Hepatocyte (in vitro differentiated cells): Measurements from ENCODE around the gene SLC2A5. TPM values are rescaled to one million over a fixed set of nuclear protein-coding genes. Genes with fewer than 3 reads are reported as not detected.

Source experiments
- DNase-seq: peaks from one replicate; pipeline ENCODE4 v3.0.0-alpha.2; 2016; ENCODE audit warnings: low spot score
- H2AFZ ChIP-seq: fragments of 200-600 bp; sonication (generic); 2 replicates; pipeline ENCODE4 v1.6.0; 2016; ENCODE audit warnings: antibody characterized with exemption, mild to moderate bottlenecking
- H3K27ac ChIP-seq: fragments of 200-600 bp; sonication (generic); 2 replicates; pipeline ENCODE4 v1.5.1; 2016; ENCODE audit warnings: mild to moderate bottlenecking
- H3K27me3 ChIP-seq: fragments of 200-600 bp; sonication (generic); 2 replicates; pipeline ENCODE4 v1.6.1; 2016
- H3K36me3 ChIP-seq: fragments of 200-600 bp; sonication (generic); replicated peaks from 2 replicates; pipeline ENCODE4 v1.5.1; 2016; ENCODE audit warnings: low read depth; ENCODE audit not compliant: insufficient read depth
- H3K4me1 ChIP-seq: fragments of 200-600 bp; sonication (generic); 2 replicates; pipeline ENCODE4 v1.5.1; 2016; ENCODE audit warnings: mild to moderate bottlenecking, moderate library complexity; ENCODE audit not compliant: insufficient read depth
- H3K4me2 ChIP-seq: fragments of 200-600 bp; sonication (generic); 2 replicates; pipeline ENCODE4 v1.6.0; 2016
- H3K4me3 ChIP-seq: fragments of 200-600 bp; sonication (generic); 2 replicates; pipeline ENCODE4 v1.5.1; 2016; ENCODE audit warnings: mild to moderate bottlenecking
- H3K79me2 ChIP-seq: fragments of 200-600 bp; sonication (generic); 2 replicates; pipeline ENCODE4 v1.6.0; 2017; ENCODE audit warnings: mild to moderate bottlenecking
- H3K9me2 ChIP-seq: fragments of 200-600 bp; sonication (generic); replicated peaks from 2 replicates; pipeline ENCODE4 v1.6.0; 2017; ENCODE audit warnings: mild to moderate bottlenecking; ENCODE audit not compliant: insufficient read depth
- H3K9me3 ChIP-seq: fragments of 200-600 bp; sonication (generic); 2 replicates; pipeline ENCODE4 v1.5.1; 2016; ENCODE audit warnings: low read depth, mild to moderate bottlenecking
- H4K20me1 ChIP-seq: fragments of 200-600 bp; sonication (generic); 2 replicates; pipeline ENCODE4 v1.6.0; 2016; ENCODE audit warnings: mild to moderate bottlenecking; ENCODE audit not compliant: insufficient read depth, poor library complexity, severe bottlenecking
- EZH2 ChIP-seq: fragments of 200-600 bp; sonication (generic); IDR thresholded peaks from 2 replicates; pipeline ENCODE4 v1.6.1; 2016; ENCODE audit warnings: antibody characterized with exemption, mild to moderate bottlenecking, borderline replicate concordance
- EZH2phosphoT487 ChIP-seq: fragments of 200-600 bp; sonication (generic); IDR thresholded peaks from one replicate; pipeline ENCODE4 v1.6.1; 2018; ENCODE audit warnings: antibody characterized with exemption, mild to moderate bottlenecking, low read depth, moderate library complexity; ENCODE audit not compliant: unreplicated experiment, severe bottlenecking
- WGBS: methylation state at CpG from one replicate; pipeline ENCODE4 v1.1.6; 2016; ENCODE audit warnings: low lambda C conversion rate; ENCODE audit errors: missing lambda C conversion rate; 5-methylcytosine and 5-hydroxymethylcytosine counted together
- polyA plus RNA-seq: library from polyadenylated mRNA; unstranded; fragments of >200 nt; fragmentation: Nextera tagmentation; extraction: Ambion mirVana; gene quantifications from 2 replicates; pipeline ENCODE4 v1.2.1, GENCODE V29; 2016
- total RNA-seq: library from RNA; depleted of rRNA; stranded (reverse); fragments of >200 nt; gene quantifications from 2 replicates; pipeline ENCODE4 v1.2.3, GENCODE V29; 2014
- TF ChIP-seq, protein P1 (sequence below): fragments of 200-600 bp; sonication (generic); IDR thresholded peaks from 2 replicates; pipeline ENCODE4 v1.5.1; 2016; ENCODE audit warnings: antibody characterized with exemption, mild to moderate bottlenecking; ENCODE audit not compliant: poor library complexity

The SLC2A5 gene
- total and polyA plus RNA-seq, 2 experiments from 2014 or later, result 7.2 to 8.2 TPM

DNA sequence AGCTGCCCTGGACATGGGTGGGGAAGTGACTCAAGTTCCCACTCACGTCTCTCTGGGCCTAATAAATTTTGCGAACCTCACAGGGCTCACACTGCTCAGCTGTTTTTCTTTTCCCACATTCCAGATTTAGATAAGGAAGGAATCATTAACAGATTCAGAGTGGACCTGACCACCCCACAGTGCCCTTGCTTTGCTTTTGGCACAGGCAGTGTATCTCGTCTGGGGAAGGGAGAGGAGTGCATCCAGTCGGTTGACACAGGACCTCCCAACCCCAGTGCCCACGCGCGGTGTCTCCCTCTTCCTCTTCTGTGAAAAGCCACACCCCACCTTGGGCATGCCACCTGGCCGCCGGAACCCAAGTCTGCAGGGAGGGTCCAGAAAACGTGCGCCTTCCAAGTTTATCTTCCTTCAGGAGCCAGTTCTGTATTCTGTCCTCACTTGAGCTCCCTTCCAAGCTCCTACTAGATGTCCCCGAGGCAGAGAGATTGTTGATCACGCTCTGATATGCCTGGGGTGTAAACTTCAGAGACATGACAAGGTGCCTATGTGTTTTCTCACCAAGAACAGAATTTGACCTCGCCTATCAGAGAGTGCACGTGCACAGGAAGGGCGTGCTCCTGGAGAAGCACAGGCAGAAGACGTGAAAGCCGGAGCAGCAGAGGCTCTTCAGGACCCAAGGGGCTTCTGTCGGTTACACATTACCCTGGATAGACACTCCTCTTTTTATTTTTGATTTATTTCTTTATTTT, 9.5 kb upstream of the SLC2A5 start:
- Histone ChIP-seq H3K4me1 (peaks cover 7% of the 10 kb centered on the region), H3K9me3 (no peaks in the 10 kb centered on the region), H3K4me3 (no peak overlapping the region), H3K27ac (peak overlapping the region; percentile 77), H2AFZ (no peak overlapping the region), H4K20me1 (no peaks in the 10 kb centered on the region), H3K27me3 (no peaks in the 10 kb centered on the region), H3K4me2 (no peak overlapping the region), H3K9me2 (no peaks in the 10 kb centered on the region), H3K36me3 (no peaks in the 10 kb centered on the region), H3K79me2 (no peaks in the 10 kb centered on the region)
- TF ChIP-seq EZH2phosphoT487 (no peak), EZH2 (no peak)
- TF ChIP-seq, protein P1, sequence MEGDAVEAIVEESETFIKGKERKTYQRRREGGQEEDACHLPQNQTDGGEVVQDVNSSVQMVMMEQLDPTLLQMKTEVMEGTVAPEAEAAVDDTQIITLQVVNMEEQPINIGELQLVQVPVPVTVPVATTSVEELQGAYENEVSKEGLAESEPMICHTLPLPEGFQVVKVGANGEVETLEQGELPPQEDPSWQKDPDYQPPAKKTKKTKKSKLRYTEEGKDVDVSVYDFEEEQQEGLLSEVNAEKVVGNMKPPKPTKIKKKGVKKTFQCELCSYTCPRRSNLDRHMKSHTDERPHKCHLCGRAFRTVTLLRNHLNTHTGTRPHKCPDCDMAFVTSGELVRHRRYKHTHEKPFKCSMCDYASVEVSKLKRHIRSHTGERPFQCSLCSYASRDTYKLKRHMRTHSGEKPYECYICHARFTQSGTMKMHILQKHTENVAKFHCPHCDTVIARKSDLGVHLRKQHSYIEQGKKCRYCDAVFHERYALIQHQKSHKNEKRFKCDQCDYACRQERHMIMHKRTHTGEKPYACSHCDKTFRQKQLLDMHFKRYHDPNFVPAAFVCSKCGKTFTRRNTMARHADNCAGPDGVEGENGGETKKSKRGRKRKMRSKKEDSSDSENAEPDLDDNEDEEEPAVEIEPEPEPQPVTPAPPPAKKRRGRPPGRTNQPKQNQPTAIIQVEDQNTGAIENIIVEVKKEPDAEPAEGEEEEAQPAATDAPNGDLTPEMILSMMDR, result no peak
- peak; percentile 55 for DNase-seq
- WGBS, result 57% methylated on average over 19 of the region's 19 CpGs

DNA sequence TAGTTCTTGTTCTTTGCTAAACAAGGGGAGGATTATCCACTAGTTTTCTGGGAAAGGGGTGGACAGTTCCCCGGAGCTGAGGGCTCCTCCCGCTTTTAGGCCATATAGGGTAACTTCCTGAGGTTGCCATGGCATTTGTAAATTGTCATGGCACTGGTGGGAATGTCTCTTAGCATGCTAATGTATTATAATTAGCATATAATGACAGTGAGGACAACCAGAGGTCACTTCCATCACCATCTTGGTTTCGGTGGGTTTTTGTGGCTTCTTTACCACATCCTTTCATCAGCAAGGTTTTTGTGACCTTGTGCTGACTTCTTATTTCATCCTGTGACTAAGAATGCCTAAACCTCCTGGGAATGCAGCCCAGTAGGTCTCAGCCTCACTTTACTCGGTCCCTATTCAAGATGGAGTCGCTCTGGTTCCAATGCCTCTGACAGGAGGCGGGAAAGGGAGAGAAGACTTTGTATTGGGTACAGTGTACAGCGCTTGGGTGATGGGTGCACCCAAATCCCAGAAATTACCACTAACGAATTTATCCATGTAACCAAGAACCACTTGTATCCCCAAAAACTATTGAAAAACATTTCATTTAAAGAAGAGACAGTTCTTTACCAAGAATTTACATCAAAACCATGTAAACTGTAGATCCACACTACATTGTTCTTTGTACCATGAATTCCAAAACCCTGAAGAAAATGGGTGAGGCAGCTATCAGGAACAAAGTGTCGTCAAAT, 8.7 kb upstream of the SLC2A5 start:
- Histone ChIP-seq H3K36me3 (no peaks in the 10 kb centered on the region), H3K4me3 (no peak overlapping the region), H2AFZ (no peak overlapping the region), H3K27ac (peak overlapping the region; percentile 77), H3K9me3 (no peaks in the 10 kb centered on the region), H3K27me3 (no peaks in the 10 kb centered on the region), H3K9me2 (no peaks in the 10 kb centered on the region), H4K20me1 (no peaks in the 10 kb centered on the region), H3K79me2 (no peaks in the 10 kb centered on the region), H3K4me2 (no peak overlapping the region), H3K4me1 (peaks cover 7% of the 10 kb centered on the region)
- no peak for DNase-seq
- TF ChIP-seq EZH2phosphoT487 (no peak), EZH2 (no peak)
- TF ChIP-seq, protein P1, result no peak
- 87% methylated on average over 8 of the region's 9 CpGs for WGBS

DNA sequence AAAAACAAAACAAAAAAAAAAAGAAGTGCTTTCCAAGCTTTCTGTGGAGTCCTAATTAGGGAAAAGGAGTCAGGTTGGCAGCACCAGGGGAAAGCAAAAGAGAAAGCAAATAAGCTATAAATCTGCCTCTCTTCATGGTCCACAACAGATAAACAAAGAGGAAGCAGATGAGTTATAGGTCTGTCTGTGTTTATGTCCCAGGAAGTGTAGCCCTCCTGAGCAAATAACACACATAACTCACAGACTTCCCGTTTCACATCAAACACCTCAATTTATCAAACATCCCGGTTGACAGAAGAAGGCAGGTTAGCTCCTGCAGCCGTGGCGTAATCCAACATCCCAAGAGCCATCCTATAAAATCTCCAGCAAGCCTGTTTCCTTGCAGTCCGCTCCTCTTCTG, 5.6 kb upstream of the SLC2A5 start:
- no peak overlapping the region for H3K4me3 ChIP-seq
- H4K20me1 ChIP-seq, result no peaks in the 10 kb centered on the region
- DNase-seq, result no peak
- H3K4me2 ChIP-seq, result no peak overlapping the region
- no peaks in the 10 kb centered on the region for H3K9me3 ChIP-seq
- 24% methylated on average over 5 of the region's 5 CpGs for WGBS
- no peak overlapping the region for H2AFZ ChIP-seq
- H3K27me3 ChIP-seq, result no peaks in the 10 kb centered on the region
- H3K27ac ChIP-seq, result no peak overlapping the region
- no peaks in the 10 kb centered on the region for H3K9me2 ChIP-seq
- H3K36me3 ChIP-seq, result no peaks in the 10 kb centered on the region
- no peak for TF ChIP-seq EZH2phosphoT487
- TF ChIP-seq, protein P1, result no peak
- no peak for TF ChIP-seq EZH2
- peaks cover 7% of the 10 kb centered on the region for H3K4me1 ChIP-seq
- no peaks in the 10 kb centered on the region for H3K79me2 ChIP-seq
